GM12878 (cell line): Measurements from ENCODE around the gene H2AZ1. TPM values are rescaled to one million over a fixed set of nuclear protein-coding genes. Genes with fewer than 3 reads are reported as not detected.

Experiments used
- CBFB ChIP-seq: IDR thresholded peaks from 2 replicates; pipeline ENCODE4 v1.6.1; 2016; ENCODE audit warnings: antibody characterized with exemption, low read depth
- CHD1 ChIP-seq: IDR thresholded peaks from 2 replicates; pipeline ENCODE4 v1.6.1; 2012; ENCODE audit warnings: low read depth, low read length, improper control_type of control experiment
- ETV6 ChIP-seq, 2 experiments: fragments of 450-650 bp in 1 of 2; IDR thresholded peaks in 1 of 2; conservative IDR thresholded peaks in 1 of 2; 2 replicates each; pipeline ENCODE4 v1.6.1; 2014; ENCODE audit warnings: antibody characterized with exemption in 1 of 2, borderline replicate concordance in 1 of 2, low read depth in 1 of 2, mild to moderate bottlenecking in 1 of 2, moderate library complexity in 1 of 2
- FOXK2 ChIP-seq: fragments of 450-650 bp; IDR thresholded peaks from 2 replicates; pipeline ENCODE4 v1.6.1; 2017; ENCODE audit warnings: mild to moderate bottlenecking, moderate library complexity
- GATAD2B ChIP-seq: fragments of 450-650 bp; conservative IDR thresholded peaks from 2 replicates; pipeline ENCODE4 v1.6.1; 2017; ENCODE audit warnings: low read depth, mild to moderate bottlenecking, moderate library complexity
- IKZF1 ChIP-seq: fragments of 450-650 bp; conservative IDR thresholded peaks from 2 replicates; pipeline ENCODE4 v1.6.1; 2017; ENCODE audit warnings: antibody characterized with exemption, mild to moderate bottlenecking
- JUND ChIP-seq: IDR thresholded peaks from 2 replicates; pipeline ENCODE4 v1.6.1; 2012; ENCODE audit warnings: low read depth, mild to moderate bottlenecking, low read length, improper control_type of control experiment, moderate library complexity
- LARP7 ChIP-seq: fragments of 450-650 bp; IDR thresholded peaks from 2 replicates; pipeline ENCODE4 v1.6.1; 2017; ENCODE audit warnings: mild to moderate bottlenecking
- POLR2AphosphoS2 ChIP-seq: IDR thresholded peaks from 2 replicates; pipeline ENCODE4 v1.6.1; 2011; ENCODE audit warnings: low read depth, mild to moderate bottlenecking, low read length, improper control_type of control experiment, moderate library complexity
- RAD21 ChIP-seq: IDR thresholded peaks from 2 replicates; pipeline ENCODE4 v1.6.1; 2011; ENCODE audit warnings: mild to moderate bottlenecking, low read depth, low read length, moderate library complexity; ENCODE audit not compliant: insufficient read depth
- RBBP5 ChIP-seq: fragments of 200-600 bp; sonication (generic); conservative IDR thresholded peaks from 2 replicates; pipeline ENCODE4 v1.6.1; 2016
- SMAD5 ChIP-seq: IDR thresholded peaks from 2 replicates; pipeline ENCODE4 v1.6.1; 2016; ENCODE audit warnings: antibody characterized with exemption, low read depth
- SUPT20H ChIP-seq: IDR thresholded peaks from 2 replicates; pipeline ENCODE4 v1.6.1; 2011; ENCODE audit warnings: low read depth, mild to moderate bottlenecking, low read length, moderate library complexity, borderline replicate concordance; ENCODE audit not compliant: control insufficient read depth
- TBL1XR1 ChIP-seq: IDR thresholded peaks from 2 replicates; pipeline ENCODE4 v1.6.1; 2012; ENCODE audit warnings: low read depth, low read length, improper control_type of control experiment
- TCF7 ChIP-seq: IDR thresholded peaks from 2 replicates; pipeline ENCODE4 v1.6.1; 2014; ENCODE audit warnings: antibody characterized with exemption, borderline replicate concordance
- ZZZ3 ChIP-seq: IDR thresholded peaks from 2 replicates; pipeline ENCODE4 v1.6.1; 2011; ENCODE audit warnings: low read depth; ENCODE audit not compliant: control insufficient read depth, insufficient read length
- polyA plus RNA-seq, 11 experiments: library from polyadenylated mRNA; depleted of rRNA in 4 of 11; unstranded in 6 of 11; stranded (reverse) in 5 of 11; fragments of >200 nt; fragmentation: Nextera tagmentation in 4 of 11; fragmentation: Illumina TruSeq in 1 of 11; extraction: Ambion mirVana in 4 of 11; extraction: Trizol in 1 of 11; gene quantifications; 1 replicate in 1 of 11; 2 replicates in 10 of 11; pipeline versions ENCODE4 v1.2.1 to v1.2.3, GENCODE V29; 2011 to 2016; ENCODE audit warnings: inconsistent platforms in 2 of 11, missing spikeins in 2 of 11, low read depth in 1 of 11
- total RNA-seq, 4 experiments: library from RNA; depleted of rRNA in 3 of 4; stranded (reverse); fragments of >200 nt in 3 of 4; fragmentation: Illumina TruSeq in 1 of 4; extraction: Trizol in 1 of 4; gene quantifications; 2 replicates each; pipeline versions ENCODE4 v1.2.1 to v1.2.3, GENCODE V29; 2013 to 2021
- TF ChIP-seq, protein P1 (sequence below): fragments of 450-650 bp; formaldehyde crosslinking; IDR thresholded peaks from 2 replicates; pipeline ENCODE4 v1.5.0; 2022; ENCODE audit warnings: mild to moderate bottlenecking, missing genetic modification characterization
- TF ChIP-seq, protein P2 (sequence below): fragments of 450-650 bp; IDR thresholded peaks from 2 replicates; pipeline ENCODE4 v1.6.1; 2017; ENCODE audit warnings: mild to moderate bottlenecking, moderate library complexity
- TF ChIP-seq, protein P3 (sequence below): fragments of 450-650 bp; IDR thresholded peaks from 2 replicates; pipeline ENCODE4 v1.6.1; 2014; ENCODE audit warnings: mild to moderate bottlenecking
- TF ChIP-seq, protein P4 (sequence below): IDR thresholded peaks from 2 replicates; pipeline ENCODE4 v1.6.1; 2012; ENCODE audit warnings: low read length, inconsistent platforms

The H2AZ1 gene
- total and polyA plus RNA-seq, 10 of the 15 experiments (the other 5 are each of a cell fraction or from before 2014, with no cell fraction given): 652 to 4,800 (median 898) TPM

DNA sequence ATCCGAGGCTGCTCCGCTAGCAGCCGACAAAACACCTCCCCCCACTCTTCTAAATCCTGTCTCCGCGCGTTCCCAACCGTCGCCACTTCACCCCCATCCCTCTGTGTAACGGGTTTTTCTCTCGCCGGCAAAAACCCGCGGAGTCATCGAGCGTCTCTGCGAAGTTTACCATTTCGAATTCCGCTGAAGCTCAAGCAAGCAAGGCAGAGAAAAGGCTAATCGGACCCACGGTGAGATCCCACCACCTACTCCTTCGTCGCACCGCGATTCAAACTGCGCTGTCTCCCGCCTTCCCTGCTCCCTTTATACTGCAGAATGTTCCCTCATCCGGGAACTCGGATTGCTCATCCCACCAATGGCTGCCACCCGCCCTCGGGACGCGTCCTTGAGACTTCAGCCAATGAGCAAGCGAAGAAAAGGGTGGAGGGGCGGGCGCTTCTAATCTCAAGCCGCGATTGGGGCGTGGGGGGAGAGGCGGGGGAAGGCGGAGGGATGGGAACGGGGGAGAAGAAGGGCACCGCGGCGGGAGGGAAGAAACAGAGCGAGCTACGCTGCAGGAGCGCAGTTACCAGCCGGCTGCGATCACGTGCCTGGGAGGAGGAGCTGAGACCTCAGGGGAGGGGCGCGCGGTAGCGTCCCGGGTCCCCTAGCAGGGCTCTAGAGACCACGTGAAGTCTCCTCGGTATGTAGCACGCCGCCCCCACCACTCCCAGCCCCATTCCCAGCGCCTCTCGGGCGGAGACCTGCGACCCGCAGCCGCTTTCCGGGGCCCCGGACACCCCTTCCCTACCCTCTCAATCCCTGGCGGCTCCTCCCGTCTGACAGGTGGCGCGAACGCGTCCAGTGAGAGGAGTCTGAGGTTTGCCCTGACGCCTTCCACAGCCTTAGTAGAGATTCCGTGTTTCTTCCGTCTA, at the start of gene H2AZ1 (continued):
- peak; percentile 87 for TF ChIP-seq IKZF1
- TF ChIP-seq SMAD5: peak; percentile 98
- peak; percentile 97 for TF ChIP-seq POLR2AphosphoS2
- TF ChIP-seq TBL1XR1: peak; percentile 8; the same call in 1 of the 2 replicates
- TF ChIP-seq ETV6 (conservative IDR thresholded peaks at IDR 0.05 in 1 of 2, IDR thresholded peaks at IDR 0.05 in 1 of 2; ENCODE audit: borderline replicate concordance in 1 of 2, low read depth in 1 of 2): no peak
- peak; percentile 12; the same call in 1 of the 2 replicates for TF ChIP-seq CHD1
- TF ChIP-seq, protein P1, sequence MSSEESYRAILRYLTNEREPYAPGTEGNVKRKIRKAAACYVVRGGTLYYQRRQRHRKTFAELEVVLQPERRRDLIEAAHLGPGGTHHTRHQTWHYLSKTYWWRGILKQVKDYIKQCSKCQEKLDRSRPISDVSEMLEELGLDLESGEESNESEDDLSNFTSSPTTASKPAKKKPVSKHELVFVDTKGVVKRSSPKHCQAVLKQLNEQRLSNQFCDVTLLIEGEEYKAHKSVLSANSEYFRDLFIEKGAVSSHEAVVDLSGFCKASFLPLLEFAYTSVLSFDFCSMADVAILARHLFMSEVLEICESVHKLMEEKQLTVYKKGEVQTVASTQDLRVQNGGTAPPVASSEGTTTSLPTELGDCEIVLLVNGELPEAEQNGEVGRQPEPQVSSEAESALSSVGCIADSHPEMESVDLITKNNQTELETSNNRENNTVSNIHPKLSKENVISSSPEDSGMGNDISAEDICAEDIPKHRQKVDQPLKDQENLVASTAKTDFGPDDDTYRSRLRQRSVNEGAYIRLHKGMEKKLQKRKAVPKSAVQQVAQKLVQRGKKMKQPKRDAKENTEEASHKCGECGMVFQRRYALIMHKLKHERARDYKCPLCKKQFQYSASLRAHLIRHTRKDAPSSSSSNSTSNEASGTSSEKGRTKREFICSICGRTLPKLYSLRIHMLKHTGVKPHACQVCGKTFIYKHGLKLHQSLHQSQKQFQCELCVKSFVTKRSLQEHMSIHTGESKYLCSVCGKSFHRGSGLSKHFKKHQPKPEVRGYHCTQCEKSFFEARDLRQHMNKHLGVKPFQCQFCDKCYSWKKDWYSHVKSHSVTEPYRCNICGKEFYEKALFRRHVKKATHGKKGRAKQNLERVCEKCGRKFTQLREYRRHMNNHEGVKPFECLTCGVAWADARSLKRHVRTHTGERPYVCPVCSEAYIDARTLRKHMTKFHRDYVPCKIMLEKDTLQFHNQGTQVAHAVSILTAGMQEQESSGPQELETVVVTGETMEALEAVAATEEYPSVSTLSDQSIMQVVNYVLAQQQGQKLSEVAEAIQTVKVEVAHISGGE (CRISPR knock-in tag): no peak
- TF ChIP-seq FOXK2: no peak
- TF ChIP-seq ZZZ3: no peak
- no peak for TF ChIP-seq JUND
- peak; percentile 31; the same call in 1 of the 2 replicates for TF ChIP-seq GATAD2B
- TF ChIP-seq, protein P2, sequence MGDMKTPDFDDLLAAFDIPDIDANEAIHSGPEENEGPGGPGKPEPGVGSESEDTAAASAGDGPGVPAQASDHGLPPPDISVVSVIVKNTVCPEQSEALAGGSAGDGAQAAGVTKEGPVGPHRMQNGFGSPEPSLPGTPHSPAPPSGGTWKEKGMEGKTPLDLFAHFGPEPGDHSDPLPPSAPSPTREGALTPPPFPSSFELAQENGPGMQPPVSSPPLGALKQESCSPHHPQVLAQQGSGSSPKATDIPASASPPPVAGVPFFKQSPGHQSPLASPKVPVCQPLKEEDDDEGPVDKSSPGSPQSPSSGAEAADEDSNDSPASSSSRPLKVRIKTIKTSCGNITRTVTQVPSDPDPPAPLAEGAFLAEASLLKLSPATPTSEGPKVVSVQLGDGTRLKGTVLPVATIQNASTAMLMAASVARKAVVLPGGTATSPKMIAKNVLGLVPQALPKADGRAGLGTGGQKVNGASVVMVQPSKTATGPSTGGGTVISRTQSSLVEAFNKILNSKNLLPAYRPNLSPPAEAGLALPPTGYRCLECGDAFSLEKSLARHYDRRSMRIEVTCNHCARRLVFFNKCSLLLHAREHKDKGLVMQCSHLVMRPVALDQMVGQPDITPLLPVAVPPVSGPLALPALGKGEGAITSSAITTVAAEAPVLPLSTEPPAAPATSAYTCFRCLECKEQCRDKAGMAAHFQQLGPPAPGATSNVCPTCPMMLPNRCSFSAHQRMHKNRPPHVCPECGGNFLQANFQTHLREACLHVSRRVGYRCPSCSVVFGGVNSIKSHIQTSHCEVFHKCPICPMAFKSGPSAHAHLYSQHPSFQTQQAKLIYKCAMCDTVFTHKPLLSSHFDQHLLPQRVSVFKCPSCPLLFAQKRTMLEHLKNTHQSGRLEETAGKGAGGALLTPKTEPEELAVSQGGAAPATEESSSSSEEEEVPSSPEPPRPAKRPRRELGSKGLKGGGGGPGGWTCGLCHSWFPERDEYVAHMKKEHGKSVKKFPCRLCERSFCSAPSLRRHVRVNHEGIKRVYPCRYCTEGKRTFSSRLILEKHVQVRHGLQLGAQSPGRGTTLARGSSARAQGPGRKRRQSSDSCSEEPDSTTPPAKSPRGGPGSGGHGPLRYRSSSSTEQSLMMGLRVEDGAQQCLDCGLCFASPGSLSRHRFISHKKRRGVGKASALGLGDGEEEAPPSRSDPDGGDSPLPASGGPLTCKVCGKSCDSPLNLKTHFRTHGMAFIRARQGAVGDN: peak; percentile 20; the same call in 1 of the 2 replicates
- TF ChIP-seq SUPT20H: no peak
- peak; percentile 53; the same call in 1 of the 2 replicates for TF ChIP-seq LARP7
- no peak for TF ChIP-seq RBBP5
- no peak for TF ChIP-seq RAD21
- TF ChIP-seq, protein P3, sequence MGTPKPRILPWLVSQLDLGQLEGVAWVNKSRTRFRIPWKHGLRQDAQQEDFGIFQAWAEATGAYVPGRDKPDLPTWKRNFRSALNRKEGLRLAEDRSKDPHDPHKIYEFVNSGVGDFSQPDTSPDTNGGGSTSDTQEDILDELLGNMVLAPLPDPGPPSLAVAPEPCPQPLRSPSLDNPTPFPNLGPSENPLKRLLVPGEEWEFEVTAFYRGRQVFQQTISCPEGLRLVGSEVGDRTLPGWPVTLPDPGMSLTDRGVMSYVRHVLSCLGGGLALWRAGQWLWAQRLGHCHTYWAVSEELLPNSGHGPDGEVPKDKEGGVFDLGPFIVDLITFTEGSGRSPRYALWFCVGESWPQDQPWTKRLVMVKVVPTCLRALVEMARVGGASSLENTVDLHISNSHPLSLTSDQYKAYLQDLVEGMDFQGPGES: peak; percentile 61
- TF ChIP-seq CBFB: peak; percentile 92
- no peak for TF ChIP-seq TCF7
- TF ChIP-seq, protein P4, sequence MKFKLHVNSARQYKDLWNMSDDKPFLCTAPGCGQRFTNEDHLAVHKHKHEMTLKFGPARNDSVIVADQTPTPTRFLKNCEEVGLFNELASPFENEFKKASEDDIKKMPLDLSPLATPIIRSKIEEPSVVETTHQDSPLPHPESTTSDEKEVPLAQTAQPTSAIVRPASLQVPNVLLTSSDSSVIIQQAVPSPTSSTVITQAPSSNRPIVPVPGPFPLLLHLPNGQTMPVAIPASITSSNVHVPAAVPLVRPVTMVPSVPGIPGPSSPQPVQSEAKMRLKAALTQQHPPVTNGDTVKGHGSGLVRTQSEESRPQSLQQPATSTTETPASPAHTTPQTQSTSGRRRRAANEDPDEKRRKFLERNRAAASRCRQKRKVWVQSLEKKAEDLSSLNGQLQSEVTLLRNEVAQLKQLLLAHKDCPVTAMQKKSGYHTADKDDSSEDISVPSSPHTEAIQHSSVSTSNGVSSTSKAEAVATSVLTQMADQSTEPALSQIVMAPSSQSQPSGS: no peak
